ENCODE results near the gene LTBP1.

LTBP1 gene

GRCh38 chr2:33425161-33425560 is 478.4 kb downstream of the LTBP1 start:
- Histone ChIP-seq H4K5ac (ENCODE audit: low read length) (no peak overlapping the region), H4K8ac (ENCODE audit: low read depth, low read length) (no peak overlapping the region), H3K4me1 (ENCODE audit: control insufficient read depth, low read depth, low read length) (peaks cover under 1% of the 10 kb centered on the region), H3K18ac (ENCODE audit: low read length) (no peak overlapping the region), H2AK5ac (ENCODE audit: low read length) (no peak overlapping the region), H3K56ac (ENCODE audit: low read length) (no peak overlapping the region), H3K4me3 (ENCODE audit: low read length) (no peak overlapping the region), H3K4me2 (ENCODE audit: low read length) (no peak overlapping the region), H3K9ac (ENCODE audit: low read length) (no peak overlapping the region), H3K79me2 (ENCODE audit: control insufficient read depth, insufficient read depth, low read length) (no peaks in the 10 kb centered on the region), H3K79me1 (ENCODE audit: low read length) (no peaks in the 10 kb centered on the region), H3K23ac (ENCODE audit: low read length) (no peak overlapping the region), H2BK15ac (replicated peaks; ENCODE audit: low read depth) (no peak overlapping the region), H3K27ac (ENCODE audit: low read depth, low read length) (no peak overlapping the region), H3K27me3 (ENCODE audit: insufficient read depth, low read length, poor library complexity) (no peaks in the 10 kb centered on the region), H3K4ac (ENCODE audit: low read depth, low read length) (no peak overlapping the region), H2BK5ac (ENCODE audit: low read length) (no peak overlapping the region), H2BK120ac (ENCODE audit: low read depth, low read length) (no peak overlapping the region), H3K36me3 (ENCODE audit: control insufficient read depth, insufficient read depth, low read length) (no peaks in the 10 kb centered on the region)
- no peak for DNase-seq
- no CpG with 5 or more reads among the region's 1 CpG for WGBS (ENCODE audit: extremely low coverage, insufficient coverage, low lambda C conversion rate)

- no peak overlapping the region for H3K4ac ChIP-seq (ENCODE audit: low read depth, low read length)
- WGBS (ENCODE audit: extremely low coverage, insufficient coverage, low lambda C conversion rate), result no CpG with 5 or more reads among the region's 1 CpG
- H3K79me1 ChIP-seq (ENCODE audit: low read length), result no peaks in the 10 kb centered on the region
- H4K8ac ChIP-seq (ENCODE audit: low read depth, low read length), result no peak overlapping the region
- no peak overlapping the region for H2AK5ac ChIP-seq (ENCODE audit: low read length)
- DNase-seq, result no peak
- no peaks in the 10 kb centered on the region for H3K27me3 ChIP-seq (ENCODE audit: insufficient read depth, low read length, poor library complexity)
- no peaks in the 10 kb centered on the region for H3K4me1 ChIP-seq (ENCODE audit: control insufficient read depth, low read depth, low read length)
- H3K18ac ChIP-seq (ENCODE audit: low read length), result no peak overlapping the region
- no peak overlapping the region for H2BK5ac ChIP-seq (ENCODE audit: low read length)
- no peak overlapping the region for H2BK120ac ChIP-seq (ENCODE audit: low read depth, low read length)
- H3K23ac ChIP-seq (ENCODE audit: low read length), result no peak overlapping the region
- no peak overlapping the region for H3K56ac ChIP-seq (ENCODE audit: low read length)
- no peak overlapping the region for H3K4me3 ChIP-seq (ENCODE audit: low read length)
- H3K27ac ChIP-seq (ENCODE audit: low read depth, low read length), result no peak overlapping the region
- H4K5ac ChIP-seq (ENCODE audit: low read length), result no peak overlapping the region
- no peaks in the 10 kb centered on the region for H3K36me3 ChIP-seq (ENCODE audit: control insufficient read depth, insufficient read depth, low read length)
- H3K79me2 ChIP-seq (ENCODE audit: control insufficient read depth, insufficient read depth, low read length), result no peaks in the 10 kb centered on the region
- no peak overlapping the region for H3K9ac ChIP-seq (ENCODE audit: low read length)
- no peak overlapping the region for H2BK15ac ChIP-seq (replicated peaks; ENCODE audit: low read depth)
- H3K4me2 ChIP-seq (ENCODE audit: low read length), result no peak overlapping the region
These were observed 478.9 kb downstream of the LTBP1 start for GRCh38 chr2:33425586-33426031.

GRCh38 chr2:33426666-33427231 is 480.0 kb downstream of the LTBP1 start:
- H2BK5ac ChIP-seq (ENCODE audit: low read length), result no peak overlapping the region
- H3K27ac ChIP-seq (ENCODE audit: low read depth, low read length), result no peak overlapping the region
- H3K56ac ChIP-seq (ENCODE audit: low read length), result no peak overlapping the region
- H3K27me3 ChIP-seq (ENCODE audit: insufficient read depth, low read length, poor library complexity), result no peaks in the 10 kb centered on the region
- no peaks in the 10 kb centered on the region for H3K36me3 ChIP-seq (ENCODE audit: control insufficient read depth, insufficient read depth, low read length)
- H3K9ac ChIP-seq (ENCODE audit: low read length), result no peak overlapping the region
- H4K8ac ChIP-seq (ENCODE audit: low read depth, low read length), result no peak overlapping the region
- H3K4me2 ChIP-seq (ENCODE audit: low read length), result no peak overlapping the region
- no peak overlapping the region for H2AK5ac ChIP-seq (ENCODE audit: low read length)
- H3K18ac ChIP-seq (ENCODE audit: low read length), result no peak overlapping the region
- H3K79me1 ChIP-seq (ENCODE audit: low read length), result no peaks in the 10 kb centered on the region
- no peak overlapping the region for H4K5ac ChIP-seq (ENCODE audit: low read length)
- no peak for DNase-seq
- no peaks in the 10 kb centered on the region for H3K79me2 ChIP-seq (ENCODE audit: control insufficient read depth, insufficient read depth, low read length)
- H2BK15ac ChIP-seq (replicated peaks; ENCODE audit: low read depth), result no peak overlapping the region
- WGBS (ENCODE audit: extremely low coverage, insufficient coverage, low lambda C conversion rate), result no CpG with 5 or more reads among the region's 3 CpGs
- no peak overlapping the region for H3K4ac ChIP-seq (ENCODE audit: low read depth, low read length)
- no peak overlapping the region for H3K23ac ChIP-seq (ENCODE audit: low read length)
- H3K4me3 ChIP-seq (ENCODE audit: low read length), result no peak overlapping the region
- H2BK120ac ChIP-seq (ENCODE audit: low read depth, low read length), result no peak overlapping the region
- no peaks in the 10 kb centered on the region for H3K4me1 ChIP-seq (ENCODE audit: control insufficient read depth, low read depth, low read length)

- H3K4me3 ChIP-seq (ENCODE audit: low read length), result no peak overlapping the region
- no peak overlapping the region for H3K4ac ChIP-seq (ENCODE audit: low read depth, low read length)
- H3K79me2 ChIP-seq (ENCODE audit: control insufficient read depth, insufficient read depth, low read length), result no peaks in the 10 kb centered on the region
- H2AK5ac ChIP-seq (ENCODE audit: low read length), result no peak overlapping the region
- no peak overlapping the region for H3K27ac ChIP-seq (ENCODE audit: low read depth, low read length)
- H3K56ac ChIP-seq (ENCODE audit: low read length), result no peak overlapping the region
- no peak overlapping the region for H4K8ac ChIP-seq (ENCODE audit: low read depth, low read length)
- no peak overlapping the region for H3K18ac ChIP-seq (ENCODE audit: low read length)
- no peaks in the 10 kb centered on the region for H3K79me1 ChIP-seq (ENCODE audit: low read length)
- H3K36me3 ChIP-seq (ENCODE audit: control insufficient read depth, insufficient read depth, low read length), result no peaks in the 10 kb centered on the region
- H3K4me1 ChIP-seq (ENCODE audit: control insufficient read depth, low read depth, low read length), result no peaks in the 10 kb centered on the region
- H3K27me3 ChIP-seq (ENCODE audit: insufficient read depth, low read length, poor library complexity), result no peaks in the 10 kb centered on the region
- H3K9ac ChIP-seq (ENCODE audit: low read length), result no peak overlapping the region
- no peak overlapping the region for H3K23ac ChIP-seq (ENCODE audit: low read length)
- H4K5ac ChIP-seq (ENCODE audit: low read length), result no peak overlapping the region
- H3K4me2 ChIP-seq (ENCODE audit: low read length), result no peak overlapping the region
- WGBS (ENCODE audit: extremely low coverage, insufficient coverage, low lambda C conversion rate), result no CpG with 5 or more reads among the region's 3 CpGs
- H2BK5ac ChIP-seq (ENCODE audit: low read length), result no peak overlapping the region
- no peak overlapping the region for H2BK15ac ChIP-seq (replicated peaks; ENCODE audit: low read depth)
- H2BK120ac ChIP-seq (ENCODE audit: low read depth, low read length), result no peak overlapping the region
- no peak for DNase-seq
These were observed 483.3 kb downstream of the LTBP1 start for GRCh38 chr2:33430077-33430476.

GRCh38 chr2:33430856-33431255 is 484.1 kb downstream of the LTBP1 start:
- H3K4ac ChIP-seq (ENCODE audit: low read depth, low read length), result no peak overlapping the region
- no peak overlapping the region for H3K23ac ChIP-seq (ENCODE audit: low read length)
- H3K27ac ChIP-seq (ENCODE audit: low read depth, low read length), result no peak overlapping the region
- H4K5ac ChIP-seq (ENCODE audit: low read length), result no peak overlapping the region
- no peak overlapping the region for H2AK5ac ChIP-seq (ENCODE audit: low read length)
- no peak overlapping the region for H3K18ac ChIP-seq (ENCODE audit: low read length)
- H3K27me3 ChIP-seq (ENCODE audit: insufficient read depth, low read length, poor library complexity), result no peaks in the 10 kb centered on the region
- DNase-seq, result no peak
- no peak overlapping the region for H3K56ac ChIP-seq (ENCODE audit: low read length)
- no peak overlapping the region for H3K9ac ChIP-seq (ENCODE audit: low read length)
- WGBS (ENCODE audit: extremely low coverage, insufficient coverage, low lambda C conversion rate), result no CpG with 5 or more reads among the region's 1 CpG
- no peaks in the 10 kb centered on the region for H3K4me1 ChIP-seq (ENCODE audit: control insufficient read depth, low read depth, low read length)
- no peak overlapping the region for H4K8ac ChIP-seq (ENCODE audit: low read depth, low read length)
- H2BK15ac ChIP-seq (replicated peaks; ENCODE audit: low read depth), result no peak overlapping the region
- no peak overlapping the region for H3K4me2 ChIP-seq (ENCODE audit: low read length)
- no peak overlapping the region for H3K4me3 ChIP-seq (ENCODE audit: low read length)
- H3K36me3 ChIP-seq (ENCODE audit: control insufficient read depth, insufficient read depth, low read length), result no peaks in the 10 kb centered on the region
- no peaks in the 10 kb centered on the region for H3K79me1 ChIP-seq (ENCODE audit: low read length)
- no peaks in the 10 kb centered on the region for H3K79me2 ChIP-seq (ENCODE audit: control insufficient read depth, insufficient read depth, low read length)
- H2BK120ac ChIP-seq (ENCODE audit: low read depth, low read length), result no peak overlapping the region
- H2BK5ac ChIP-seq (ENCODE audit: low read length), result no peak overlapping the region

- Histone ChIP-seq H3K79me1 (ENCODE audit: low read length) (no peaks in the 10 kb centered on the region), H3K4ac (ENCODE audit: low read depth, low read length) (no peak overlapping the region), H2BK15ac (replicated peaks; ENCODE audit: low read depth) (no peak overlapping the region), H3K27ac (ENCODE audit: low read depth, low read length) (no peak overlapping the region), H4K5ac (ENCODE audit: low read length) (no peak overlapping the region), H3K9ac (ENCODE audit: low read length) (no peak overlapping the region), H4K8ac (ENCODE audit: low read depth, low read length) (no peak overlapping the region), H3K4me3 (ENCODE audit: low read length) (no peak overlapping the region), H3K56ac (ENCODE audit: low read length) (no peak overlapping the region), H2BK120ac (ENCODE audit: low read depth, low read length) (no peak overlapping the region), H3K23ac (ENCODE audit: low read length) (no peak overlapping the region), H3K18ac (ENCODE audit: low read length) (no peak overlapping the region), H3K4me1 (ENCODE audit: control insufficient read depth, low read depth, low read length) (no peaks in the 10 kb centered on the region), H3K36me3 (ENCODE audit: control insufficient read depth, insufficient read depth, low read length) (no peaks in the 10 kb centered on the region), H2AK5ac (ENCODE audit: low read length) (no peak overlapping the region), H3K4me2 (ENCODE audit: low read length) (no peak overlapping the region), H2BK5ac (ENCODE audit: low read length) (no peak overlapping the region), H3K27me3 (ENCODE audit: insufficient read depth, low read length, poor library complexity) (no peaks in the 10 kb centered on the region), H3K79me2 (ENCODE audit: control insufficient read depth, insufficient read depth, low read length) (no peaks in the 10 kb centered on the region)
- no CpG with 5 or more reads among the region's 2 CpGs for WGBS (ENCODE audit: extremely low coverage, insufficient coverage, low lambda C conversion rate)
- DNase-seq, result no peak
These were observed 486.1 kb downstream of the LTBP1 start for GRCh38 chr2:33432871-33433270.

Measured in mesendoderm (in vitro differentiated cells).